Activated naive CD4-positive, alpha-beta T cell treated with anti-CD3 and anti-CD28 coated beads, Interleukin-2, amount 50 U/mL, for 24 hours (primary cell): ENCODE measurements around the gene ING3.

Experiments
- H3K27ac Mint-ChIP-seq: one replicate; pipeline ENCODE4 v1.8.0; 2021; ENCODE audit warnings: mild to moderate bottlenecking, mixed read lengths
- H3K27me3 Mint-ChIP-seq: one replicate; pipeline ENCODE4 v1.8.0; 2021; ENCODE audit warnings: mixed read lengths
- H3K36me3 Mint-ChIP-seq: one replicate; pipeline ENCODE4 v1.8.0; 2021; ENCODE audit warnings: mixed read lengths
- H3K4me1 Mint-ChIP-seq: one replicate; pipeline ENCODE4 v1.8.0; 2021; ENCODE audit warnings: mixed read lengths
- H3K4me3 Mint-ChIP-seq: one replicate; pipeline ENCODE4 v1.8.0; 2021; ENCODE audit warnings: mild to moderate bottlenecking, mixed read lengths
- H3K9me3 Mint-ChIP-seq: one replicate; pipeline ENCODE4 v1.8.0; 2021; ENCODE audit warnings: mixed read lengths

ING3 gene, protein sequence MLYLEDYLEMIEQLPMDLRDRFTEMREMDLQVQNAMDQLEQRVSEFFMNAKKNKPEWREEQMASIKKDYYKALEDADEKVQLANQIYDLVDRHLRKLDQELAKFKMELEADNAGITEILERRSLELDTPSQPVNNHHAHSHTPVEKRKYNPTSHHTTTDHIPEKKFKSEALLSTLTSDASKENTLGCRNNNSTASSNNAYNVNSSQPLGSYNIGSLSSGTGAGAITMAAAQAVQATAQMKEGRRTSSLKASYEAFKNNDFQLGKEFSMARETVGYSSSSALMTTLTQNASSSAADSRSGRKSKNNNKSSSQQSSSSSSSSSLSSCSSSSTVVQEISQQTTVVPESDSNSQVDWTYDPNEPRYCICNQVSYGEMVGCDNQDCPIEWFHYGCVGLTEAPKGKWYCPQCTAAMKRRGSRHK

DNA sequence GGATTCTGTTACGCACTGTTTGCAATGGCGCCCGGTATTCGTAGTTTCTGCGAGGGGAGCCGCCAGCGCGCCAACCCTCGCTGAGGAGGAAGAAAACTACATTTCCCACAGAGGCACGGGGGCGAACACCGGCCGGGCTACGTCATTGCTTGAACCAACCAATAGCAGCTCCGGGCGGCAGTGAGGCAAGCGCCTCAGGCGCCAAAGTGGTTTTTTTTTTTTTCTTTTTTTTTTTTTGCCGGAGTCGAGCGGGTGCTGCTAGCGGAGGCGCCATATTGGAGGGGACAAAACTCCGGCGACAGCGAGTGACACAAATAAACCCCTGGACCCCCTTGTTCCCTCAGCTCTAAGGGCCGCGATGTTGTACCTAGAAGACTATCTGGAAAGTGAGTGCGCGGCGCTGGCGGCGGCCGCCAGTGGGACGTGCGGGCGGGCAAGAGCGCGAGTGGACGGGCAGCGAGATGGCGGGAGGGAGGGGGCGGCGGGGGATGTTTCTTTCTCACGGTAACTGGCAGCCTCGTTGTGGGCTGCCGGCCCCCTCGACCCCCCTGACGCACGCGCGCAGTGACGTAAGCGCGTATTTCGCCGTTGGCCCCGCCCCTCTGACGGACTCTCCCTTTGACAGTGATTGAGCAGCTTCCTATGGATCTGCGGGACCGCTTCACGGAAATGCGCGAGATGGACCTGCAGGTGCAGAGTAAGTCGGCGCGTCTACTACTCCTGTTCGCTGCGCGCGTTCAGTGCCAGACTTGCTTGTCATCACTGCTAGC lies at the start of gene ING3:
Gene ING3, plus strand, starts transcription at position 239 of the 770 bp plus-strand sequence. Its CDS starts 120 bp downstream, at position 359.
- Mint-ChIP-seq H3K4me1 (peaks cover 24% of the 10 kb centered on the region), H3K4me3 (peak within 1 kb of the TSS; percentile 96), H3K27me3 (peaks cover 5% of the 10 kb centered on the region), H3K27ac (peak within 1 kb of the TSS; percentile 98), H3K9me3 (no peaks in the 10 kb centered on the region), H3K36me3 (peaks cover 5% of the 10 kb centered on the region)

GRCh38 chr7:120915314-120916105 lies 35.1 kb upstream of the ING3 start:
- Mint-ChIP-seq H3K27ac (no peak overlapping the region), H3K4me1 (no peaks in the 10 kb centered on the region), H3K36me3 (no peaks in the 10 kb centered on the region), H3K9me3 (no peaks in the 10 kb centered on the region), H3K4me3 (no peak overlapping the region), H3K27me3 (peaks cover 4% of the 10 kb centered on the region)

GRCh38 chr7:120916121-120916520 lies 34.5 kb upstream of the ING3 start:
- Mint-ChIP-seq H3K36me3 (no peaks in the 10 kb centered on the region), H3K4me3 (no peak overlapping the region), H3K4me1 (no peaks in the 10 kb centered on the region), H3K27me3 (peaks cover 4% of the 10 kb centered on the region), H3K27ac (no peak overlapping the region), H3K9me3 (no peaks in the 10 kb centered on the region)

GRCh38 chr7:120916538-120916937 lies 34.0 kb upstream of the ING3 start:
- Mint-ChIP-seq H3K36me3 (no peaks in the 10 kb centered on the region), H3K4me3 (no peak overlapping the region), H3K27ac (no peak overlapping the region), H3K4me1 (no peaks in the 10 kb centered on the region), H3K9me3 (no peaks in the 10 kb centered on the region), H3K27me3 (peaks cover 4% of the 10 kb centered on the region)

DNA sequence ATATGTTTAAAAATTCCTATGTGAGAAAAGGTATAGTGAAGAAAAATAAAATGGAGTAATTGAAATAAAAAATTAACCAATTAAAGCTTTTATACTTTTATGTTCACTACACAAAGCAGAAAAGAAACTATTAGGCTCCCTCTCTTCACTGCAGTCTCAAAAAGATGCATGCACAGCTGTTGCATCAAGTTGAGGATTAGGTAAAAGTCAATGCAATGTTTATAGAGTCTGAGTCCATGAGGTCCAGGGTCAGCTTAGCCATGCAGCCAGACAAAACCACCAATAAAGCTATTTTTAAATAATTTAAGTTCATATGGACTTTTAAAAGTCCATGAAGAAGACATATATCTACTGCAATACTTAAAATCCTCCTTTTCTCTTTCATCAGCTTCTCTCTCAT lies 31.1 kb upstream of the ING3 start:
- H3K4me1 Mint-ChIP-seq: no peaks in the 10 kb centered on the region
- no peaks in the 10 kb centered on the region for H3K27me3 Mint-ChIP-seq
- H3K4me3 Mint-ChIP-seq: no peak overlapping the region
- no peaks in the 10 kb centered on the region for H3K36me3 Mint-ChIP-seq
- no peak overlapping the region for H3K27ac Mint-ChIP-seq
- H3K9me3 Mint-ChIP-seq: no peaks in the 10 kb centered on the region

GRCh38 chr7:120920034-120920433 lies 30.5 kb upstream of the ING3 start:
- Mint-ChIP-seq H3K27me3 (no peaks in the 10 kb centered on the region), H3K9me3 (no peaks in the 10 kb centered on the region), H3K4me3 (no peak overlapping the region), H3K27ac (no peak overlapping the region), H3K36me3 (no peaks in the 10 kb centered on the region), H3K4me1 (no peaks in the 10 kb centered on the region)

DNA sequence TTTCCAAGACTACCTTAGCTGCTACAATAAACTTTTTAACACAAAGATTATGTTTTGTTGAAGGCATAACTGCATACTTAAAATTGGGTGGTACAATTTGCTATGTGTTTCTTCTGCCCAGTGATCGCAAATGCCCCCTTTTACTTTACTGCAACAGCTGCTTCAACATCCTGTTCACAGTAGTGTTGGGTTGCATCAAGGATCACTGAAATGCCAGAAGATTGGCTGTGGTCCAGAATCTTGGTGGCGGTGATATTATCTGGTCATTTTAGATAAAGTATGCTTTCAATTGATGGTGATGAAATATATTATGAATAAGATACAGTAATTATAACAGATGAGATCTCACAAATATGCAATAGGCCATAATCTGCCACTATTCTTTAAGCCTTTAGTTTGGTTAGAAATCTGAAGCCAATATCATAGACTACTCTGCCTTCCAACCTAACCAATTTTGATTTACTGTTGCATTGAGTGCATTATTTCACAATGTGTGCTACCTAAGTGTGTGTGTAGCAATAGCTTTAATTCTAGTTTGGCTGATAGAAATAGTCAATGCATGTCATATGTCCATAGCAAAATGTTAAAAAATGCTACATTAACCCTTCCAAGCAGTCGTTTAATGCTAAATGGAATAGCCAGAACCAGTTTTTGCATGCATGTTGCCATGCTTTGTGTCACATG lies 29.8 kb upstream of the ING3 start:
- Mint-ChIP-seq H3K9me3 (no peaks in the 10 kb centered on the region), H3K4me3 (no peak overlapping the region), H3K27ac (no peak overlapping the region), H3K27me3 (peaks cover 2% of the 10 kb centered on the region), H3K4me1 (no peaks in the 10 kb centered on the region), H3K36me3 (no peaks in the 10 kb centered on the region)

GRCh38 chr7:120924837-120925236 lies 25.7 kb upstream of the ING3 start:
- no peaks in the 10 kb centered on the region for H3K36me3 Mint-ChIP-seq
- H3K4me1 Mint-ChIP-seq: no peaks in the 10 kb centered on the region
- H3K4me3 Mint-ChIP-seq: no peak overlapping the region
- H3K27me3 Mint-ChIP-seq: peaks cover 6% of the 10 kb centered on the region
- H3K9me3 Mint-ChIP-seq: no peaks in the 10 kb centered on the region
- no peak overlapping the region for H3K27ac Mint-ChIP-seq

DNA sequence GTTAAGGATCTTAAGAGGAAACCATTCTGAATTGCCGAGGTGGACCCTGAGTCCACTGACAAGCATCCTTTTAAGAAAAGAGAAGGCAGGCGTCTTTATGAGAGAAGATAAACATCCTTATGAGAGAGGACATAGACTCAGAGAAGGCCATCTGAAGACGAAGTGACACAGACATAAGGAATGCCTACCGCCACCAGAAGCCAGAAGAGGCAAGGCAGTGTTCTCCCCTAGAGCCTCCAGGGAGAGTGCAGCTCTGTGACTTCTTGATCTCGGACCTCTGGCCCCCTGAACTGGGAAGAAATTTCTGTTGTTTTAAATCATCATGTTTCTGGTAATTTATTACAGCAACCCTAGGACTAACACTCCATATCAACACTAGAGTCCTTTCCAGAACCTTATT lies 25.2 kb upstream of the ING3 start:
- Mint-ChIP-seq H3K4me3 (no peak overlapping the region), H3K36me3 (no peaks in the 10 kb centered on the region), H3K27me3 (peaks cover 6% of the 10 kb centered on the region), H3K27ac (no peak overlapping the region), H3K4me1 (no peaks in the 10 kb centered on the region), H3K9me3 (no peaks in the 10 kb centered on the region)

GRCh38 chr7:120926943-120927346 lies 23.6 kb upstream of the ING3 start:
- H3K4me3 Mint-ChIP-seq: no peak overlapping the region
- H3K27ac Mint-ChIP-seq: no peak overlapping the region
- no peaks in the 10 kb centered on the region for H3K9me3 Mint-ChIP-seq
- no peaks in the 10 kb centered on the region for H3K36me3 Mint-ChIP-seq
- no peaks in the 10 kb centered on the region for H3K4me1 Mint-ChIP-seq
- H3K27me3 Mint-ChIP-seq: peaks cover 8% of the 10 kb centered on the region

- no peak overlapping the region for H3K27ac Mint-ChIP-seq
Observed at GRCh38 chr7:120927454-120928103, 23.0 kb upstream of the ING3 start.

DNA sequence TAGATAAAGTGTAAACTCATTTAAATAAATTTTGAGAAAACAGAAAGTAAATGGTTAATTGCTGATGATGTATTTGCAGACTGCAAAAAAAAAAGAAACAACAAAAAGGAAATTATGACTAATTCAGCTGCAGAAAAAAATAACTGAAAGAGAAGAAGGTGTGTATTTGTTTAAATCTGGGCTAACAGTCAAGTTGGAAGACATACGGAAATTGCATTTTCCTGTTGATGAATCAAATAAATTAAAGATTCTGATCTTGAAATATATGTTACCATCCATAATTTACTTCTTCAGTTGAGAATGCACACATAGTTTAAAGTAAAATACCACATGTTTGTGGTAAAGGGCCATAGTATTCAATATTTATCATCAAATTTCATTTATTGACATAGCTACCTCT lies 19.3 kb upstream of the ING3 start:
- Mint-ChIP-seq H3K4me3 (no peak overlapping the region), H3K27ac (peak overlapping the region; percentile 84), H3K36me3 (no peaks in the 10 kb centered on the region), H3K9me3 (no peaks in the 10 kb centered on the region), H3K27me3 (peaks cover 6% of the 10 kb centered on the region), H3K4me1 (no peaks in the 10 kb centered on the region)

More at GRCh38 chr7:120927454-120928103, 23.0 kb upstream of the ING3 start:
- H3K4me3 Mint-ChIP-seq: no peak overlapping the region
- H3K27me3 Mint-ChIP-seq: peaks cover 8% of the 10 kb centered on the region
- H3K4me1 Mint-ChIP-seq: no peaks in the 10 kb centered on the region
- H3K9me3 Mint-ChIP-seq: no peaks in the 10 kb centered on the region
- H3K36me3 Mint-ChIP-seq: no peaks in the 10 kb centered on the region

GRCh38 chr7:120933475-120933874 lies 17.1 kb upstream of the ING3 start:
- Mint-ChIP-seq H3K36me3 (no peaks in the 10 kb centered on the region), H3K4me3 (no peak overlapping the region), H3K4me1 (no peaks in the 10 kb centered on the region), H3K27me3 (peaks cover 2% of the 10 kb centered on the region), H3K9me3 (no peaks in the 10 kb centered on the region), H3K27ac (no peak overlapping the region)

DNA sequence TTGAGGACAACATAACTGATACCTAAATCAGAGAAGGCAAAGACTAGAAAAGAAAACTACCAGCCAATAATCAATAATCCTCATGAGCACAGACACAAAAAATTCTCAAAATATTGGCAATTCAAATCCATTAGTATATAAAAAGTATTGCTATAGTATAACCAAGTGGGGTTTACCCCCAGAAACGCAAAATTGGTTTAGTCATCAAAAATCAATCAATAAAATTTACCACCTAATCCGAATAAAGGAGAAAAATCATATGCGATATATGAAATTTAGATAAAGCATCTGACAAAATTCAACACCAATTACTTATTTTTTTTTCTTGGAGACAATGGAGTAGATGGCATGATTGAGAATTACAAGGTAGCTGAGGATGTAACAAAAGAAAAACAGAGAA lies 11.2 kb upstream of the ING3 start:
- Mint-ChIP-seq H3K9me3 (no peaks in the 10 kb centered on the region), H3K27me3 (no peaks in the 10 kb centered on the region), H3K4me1 (no peaks in the 10 kb centered on the region), H3K27ac (no peak overlapping the region), H3K36me3 (no peaks in the 10 kb centered on the region), H3K4me3 (no peak overlapping the region)

DNA sequence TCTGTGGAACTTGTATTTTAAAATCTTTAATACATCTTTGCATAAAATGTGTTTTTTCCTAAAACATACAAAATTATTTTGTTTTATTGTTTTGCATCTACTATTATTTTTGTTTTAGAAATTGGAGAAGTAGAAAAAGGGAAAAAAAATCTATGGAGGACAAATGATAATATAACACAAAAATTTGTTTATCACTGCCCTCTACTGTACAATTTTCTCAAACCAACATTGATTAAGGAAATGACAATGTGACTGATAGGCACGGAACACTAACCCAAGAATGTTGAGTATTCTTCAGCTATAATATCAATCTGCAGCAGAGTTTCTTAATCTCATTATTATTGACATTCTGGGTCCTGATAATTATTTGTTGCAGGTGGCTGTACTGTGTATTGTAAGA lies 9.5 kb upstream of the ING3 start:
- H3K4me1 Mint-ChIP-seq: no peaks in the 10 kb centered on the region
- H3K27ac Mint-ChIP-seq: no peak overlapping the region
- no peak overlapping the region for H3K4me3 Mint-ChIP-seq
- no peaks in the 10 kb centered on the region for H3K36me3 Mint-ChIP-seq
- H3K27me3 Mint-ChIP-seq: peaks cover under 1% of the 10 kb centered on the region
- no peaks in the 10 kb centered on the region for H3K9me3 Mint-ChIP-seq
